ENCODE measurements around the gene SLC2A5. TPM values are rescaled to one million over a fixed set of nuclear protein-coding genes. Genes with fewer than 3 reads are reported as not detected.

SLC2A5 gene
- total RNA-seq, 1 donor from 2014 or later = 0.79 TPM

- DNase-seq (ENCODE audit: low read depth) (no peak), FAIRE-seq (no peak)
- Histone ChIP-seq H3K27ac (ENCODE audit: low read depth, low read length) (no peak overlapping the region), H3K4me1 (ENCODE audit: insufficient read depth, low read length) (no peaks in the 10 kb centered on the region), H4K20me1 (ENCODE audit: insufficient read depth, low read length) (no peaks in the 10 kb centered on the region), H3K4me2 (ENCODE audit: low read length) (no peak overlapping the region), H3K9me3 (ENCODE audit: insufficient read depth, low read depth, low read length) (peaks cover 10% of the 10 kb centered on the region), H2AFZ (ENCODE audit: low read depth, low read length) (no peak overlapping the region), H3K79me2 (ENCODE audit: insufficient read depth, low read length) (no peaks in the 10 kb centered on the region), H3K36me3 (ENCODE audit: insufficient read depth, low read length) (no peaks in the 10 kb centered on the region), H3K4me3 (ENCODE audit: insufficient read depth, low read depth, low read length) (no peak overlapping the region), H3K9ac (ENCODE audit: low read length) (no peak overlapping the region), H3K27me3 (ENCODE audit: insufficient read depth, low read length) (peaks cover 3% of the 10 kb centered on the region)
- Mint-ChIP-seq H3K27ac (ENCODE audit: unreplicated experiment) (no peak overlapping the region), H3K4me1 (ENCODE audit: low read depth, unreplicated experiment) (no peaks in the 10 kb centered on the region), H3K4me3 (ENCODE audit: unreplicated experiment) (no peak overlapping the region), H3K9me3 (ENCODE audit: unreplicated experiment) (peaks cover 6% of the 10 kb centered on the region), H3K27me3 (ENCODE audit: low read depth, unreplicated experiment) (peaks cover 10% of the 10 kb centered on the region), H3K36me3 (ENCODE audit: low read depth, unreplicated experiment) (peaks cover 2% of the 10 kb centered on the region)
- TF ChIP-seq CTCF (IDR thresholded peaks at IDR 0.05; ENCODE audit: insufficient read depth, low read depth, low read length) (no peak), EZH2 (IDR thresholded peaks at IDR 0.05; ENCODE audit: insufficient read depth, low read length) (no peak)
These were observed 42.1 kb downstream of the SLC2A5 start for GRCh38 chr1:9027307-9027706.

GRCh38 chr1:9025449-9025848, 44.0 kb downstream of the SLC2A5 start:
- Mint-ChIP-seq H3K4me1 (ENCODE audit: low read depth, unreplicated experiment) (no peaks in the 10 kb centered on the region), H3K4me3 (ENCODE audit: unreplicated experiment) (no peak overlapping the region), H3K36me3 (ENCODE audit: low read depth, unreplicated experiment) (peaks cover 2% of the 10 kb centered on the region), H3K27ac (ENCODE audit: unreplicated experiment) (no peak overlapping the region), H3K9me3 (ENCODE audit: unreplicated experiment) (peaks cover 3% of the 10 kb centered on the region), H3K27me3 (ENCODE audit: low read depth, unreplicated experiment) (peaks cover 16% of the 10 kb centered on the region)
- no peaks in the 10 kb centered on the region for H4K20me1 ChIP-seq (ENCODE audit: insufficient read depth, low read length)
- DNase-seq (ENCODE audit: low read depth) (no peak), FAIRE-seq (no peak)
- no peaks in the 10 kb centered on the region for H3K4me1 ChIP-seq (ENCODE audit: insufficient read depth, low read length)
- TF ChIP-seq CTCF (IDR thresholded peaks at IDR 0.05; ENCODE audit: insufficient read depth, low read depth, low read length) = no peak
- no peak for TF ChIP-seq EZH2 (IDR thresholded peaks at IDR 0.05; ENCODE audit: insufficient read depth, low read length)
- H3K4me3 ChIP-seq (ENCODE audit: insufficient read depth, low read depth, low read length) = no peak overlapping the region
- H3K4me2 ChIP-seq (ENCODE audit: low read length) = no peak overlapping the region
- no peaks in the 10 kb centered on the region for H3K36me3 ChIP-seq (ENCODE audit: insufficient read depth, low read length)
- no peaks in the 10 kb centered on the region for H3K9me3 ChIP-seq (ENCODE audit: insufficient read depth, low read depth, low read length)
- no peak overlapping the region for H3K27ac ChIP-seq (ENCODE audit: low read depth, low read length)
- no peak overlapping the region for H2AFZ ChIP-seq (ENCODE audit: low read depth, low read length)
- H3K27me3 ChIP-seq (ENCODE audit: insufficient read depth, low read length) = peaks cover 5% of the 10 kb centered on the region
- H3K9ac ChIP-seq (ENCODE audit: low read length) = no peak overlapping the region
- no peaks in the 10 kb centered on the region for H3K79me2 ChIP-seq (ENCODE audit: insufficient read depth, low read length)

- no peak overlapping the region for H3K4me2 ChIP-seq (ENCODE audit: low read length)
- no peak for DNase-seq (ENCODE audit: low read depth)
- H3K4me3 Mint-ChIP-seq (ENCODE audit: unreplicated experiment) = no peak overlapping the region
- H3K9ac ChIP-seq (ENCODE audit: low read length) = no peak overlapping the region
- H3K4me1 ChIP-seq (ENCODE audit: insufficient read depth, low read length) = no peaks in the 10 kb centered on the region
- no peaks in the 10 kb centered on the region for H3K79me2 ChIP-seq (ENCODE audit: insufficient read depth, low read length)
- H3K27me3 ChIP-seq (ENCODE audit: insufficient read depth, low read length) = peaks cover 5% of the 10 kb centered on the region
- no peak overlapping the region for H3K27ac ChIP-seq (ENCODE audit: low read depth, low read length)
- no peak overlapping the region for H3K4me3 ChIP-seq (ENCODE audit: insufficient read depth, low read depth, low read length)
- no peaks in the 10 kb centered on the region for H4K20me1 ChIP-seq (ENCODE audit: insufficient read depth, low read length)
- no peak for TF ChIP-seq EZH2 (IDR thresholded peaks at IDR 0.05; ENCODE audit: insufficient read depth, low read length)
- no peak for TF ChIP-seq CTCF (IDR thresholded peaks at IDR 0.05; ENCODE audit: insufficient read depth, low read depth, low read length)
- H3K9me3 Mint-ChIP-seq (ENCODE audit: unreplicated experiment) = peaks cover 3% of the 10 kb centered on the region
- peaks cover 2% of the 10 kb centered on the region for H3K36me3 Mint-ChIP-seq (ENCODE audit: low read depth, unreplicated experiment)
- no peak for FAIRE-seq
- peaks cover 15% of the 10 kb centered on the region for H3K27me3 Mint-ChIP-seq (ENCODE audit: low read depth, unreplicated experiment)
- H3K27ac Mint-ChIP-seq (ENCODE audit: unreplicated experiment) = no peak overlapping the region
- H3K36me3 ChIP-seq (ENCODE audit: insufficient read depth, low read length) = no peaks in the 10 kb centered on the region
- no peaks in the 10 kb centered on the region for H3K9me3 ChIP-seq (ENCODE audit: insufficient read depth, low read depth, low read length)
- no peak overlapping the region for H2AFZ ChIP-seq (ENCODE audit: low read depth, low read length)
- H3K4me1 Mint-ChIP-seq (ENCODE audit: low read depth, unreplicated experiment) = no peaks in the 10 kb centered on the region
These were observed 44.6 kb downstream of the SLC2A5 start for GRCh38 chr1:9024837-9025236.
